Body of pancreas (tissue), 4 donors: ENCODE results near the gene CPEB2. TPM values are rescaled to one million over a fixed set of nuclear protein-coding genes. Genes with fewer than 3 reads are reported as not detected.

Experiments used
- ATAC-seq: fragments of 150-250 bp; one replicate; pipeline ENCODE4 v1.9.1; 2016
- DNase-seq, 4 donors: peaks; one replicate each; pipeline ENCODE4 v3.0.0-alpha.2; 2019
- H3K27ac ChIP-seq, 4 donors: fragments of 200-600 bp; sonication (generic); 1 replicate in 3 of 4; 2 replicates in 1 of 4; pipeline versions ENCODE4 v1.5.1 to v1.6.1; 2016 to 2019; ENCODE audit warnings: mild to moderate bottlenecking in 1 of 4, mixed read lengths in 1 of 4, moderate library complexity in 1 of 4
- H3K27me3 ChIP-seq, 2 donors: fragments of 200-600 bp; sonication (generic); one replicate each; pipeline ENCODE4 v1.6.0; 2016; ENCODE audit warnings: mild to moderate bottlenecking in 1 of 2
- H3K36me3 ChIP-seq, 2 donors: fragments of 200-600 bp; sonication (generic); replicated peaks in 1 of 2; 2 replicates each; pipeline ENCODE4 v1.5.1; 2016; ENCODE audit warnings: low read depth in 2 of 2; ENCODE audit not compliant: insufficient read depth in 1 of 2
- H3K4me1 ChIP-seq: fragments of 200-600 bp; sonication (generic); one replicate; pipeline ENCODE4 v1.6.0; 2016
- H3K4me3 ChIP-seq, 2 donors: fragments of 200-600 bp; sonication (generic); 1 replicate in 1 of 2; 2 replicates in 1 of 2; pipeline ENCODE4 v1.5.1; 2016 to 2019
- H3K9me3 ChIP-seq, 3 donors: fragments of 200-600 bp; sonication (generic); 1 replicate in 2 of 3; 2 replicates in 1 of 3; pipeline ENCODE4 v1.5.1; 2016
- CTCF ChIP-seq, 7 experiments: fragments of 450-650 bp in 4 of 7; fragments of 200-600 bp in 3 of 7; sonication (generic) in 3 of 7; IDR thresholded peaks; one replicate each; pipeline ENCODE4 v1.5.1; 2016 to 2019; ENCODE audit warnings: antibody characterized with exemption in 7 of 7
- POLR2A ChIP-seq, 3 donors: fragments of 450-650 bp; IDR thresholded peaks; one replicate each; pipeline ENCODE4 v1.6.1; 2016; ENCODE audit warnings: antibody characterized with exemption in 3 of 3, mild to moderate bottlenecking in 2 of 3
- WGBS, 2 donors: methylation state at CpG; one replicate each; pipeline ENCODE4 v1.1.5; 2017; 5-methylcytosine and 5-hydroxymethylcytosine counted together
- intact Hi-C: fragments of 100-400 bp; cut with DNase I; formaldehyde crosslinking; loops from one replicate; pipeline ENCODE4 v1.15.1; 2023
- total RNA-seq, 2 donors: library from RNA; depleted of rRNA; stranded (reverse); fragments of >200 nt; gene quantifications; one replicate each; pipeline ENCODE4 v1.1.0, GENCODE V29; 2016

CPEB2 gene
- total RNA-seq, 2 donors from 2014 or later, result 6.6 to 8.0 TPM

GRCh38 chr4:15027921-15028435 is 25.7 kb downstream of the CPEB2 start:
- H3K4me3 ChIP-seq, result no peak overlapping the region
- WGBS, 2 donors, result 89 to 94% methylated on average over 1 of the region's 1 CpG
- ATAC-seq (no peak), DNase-seq (no peak)
- no peaks in the 10 kb centered on the region for H3K27me3 ChIP-seq
- H3K4me1 ChIP-seq, result peaks cover 13% of the 10 kb centered on the region
- no peaks in the 10 kb centered on the region for H3K9me3 ChIP-seq
- intact Hi-C loops, result no loop called here
- TF ChIP-seq POLR2A (IDR thresholded peaks at IDR 0.05), result no peak
- TF ChIP-seq CTCF (IDR thresholded peaks at IDR 0.05), result no peak
- H3K36me3 ChIP-seq, result peaks cover 0 to 2% of the 10 kb centered on the region in 2 donors
- no peak overlapping the region for H3K27ac ChIP-seq

DNA sequence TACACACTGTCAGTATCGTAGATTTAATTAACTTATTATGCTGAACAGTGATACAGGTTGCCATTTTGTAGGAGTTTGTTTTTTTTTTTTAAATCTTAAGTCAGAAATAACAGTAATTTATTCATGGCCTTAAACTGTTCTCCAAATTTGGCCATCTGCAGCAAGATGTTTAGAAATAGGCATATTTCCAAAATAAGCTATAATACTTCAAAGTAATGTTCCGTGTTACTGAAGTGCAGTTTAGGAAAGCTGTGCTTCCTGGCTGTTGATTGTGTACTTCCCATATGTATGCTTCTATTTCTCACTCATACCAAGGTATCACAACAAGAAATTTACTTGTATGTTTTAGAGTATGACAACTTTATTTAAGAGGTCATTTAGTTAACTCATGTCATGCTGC is 28.9 kb downstream of the CPEB2 start:
- Histone ChIP-seq H3K27me3 (no peaks in the 10 kb centered on the region), H3K9me3 (no peaks in the 10 kb centered on the region), H3K36me3 (peaks cover 0 to 6% of the 10 kb centered on the region in 2 donors), H3K4me3 (no peak overlapping the region), H3K4me1 (peaks cover 33% of the 10 kb centered on the region), H3K27ac (no peak overlapping the region)
- ATAC-seq, result no peak
- TF ChIP-seq CTCF (IDR thresholded peaks at IDR 0.05) (no peak), POLR2A (IDR thresholded peaks at IDR 0.05) (no peak)
- intact Hi-C loops, result no loop called here
- DNase-seq, result no peak
- WGBS, 2 donors, result 74 to 76% methylated on average over 2 of the region's 2 CpGs

GRCh38 chr4:15031993-15032675 is 29.9 kb downstream of the CPEB2 start:
- intact Hi-C loops, result no loop called here

DNA sequence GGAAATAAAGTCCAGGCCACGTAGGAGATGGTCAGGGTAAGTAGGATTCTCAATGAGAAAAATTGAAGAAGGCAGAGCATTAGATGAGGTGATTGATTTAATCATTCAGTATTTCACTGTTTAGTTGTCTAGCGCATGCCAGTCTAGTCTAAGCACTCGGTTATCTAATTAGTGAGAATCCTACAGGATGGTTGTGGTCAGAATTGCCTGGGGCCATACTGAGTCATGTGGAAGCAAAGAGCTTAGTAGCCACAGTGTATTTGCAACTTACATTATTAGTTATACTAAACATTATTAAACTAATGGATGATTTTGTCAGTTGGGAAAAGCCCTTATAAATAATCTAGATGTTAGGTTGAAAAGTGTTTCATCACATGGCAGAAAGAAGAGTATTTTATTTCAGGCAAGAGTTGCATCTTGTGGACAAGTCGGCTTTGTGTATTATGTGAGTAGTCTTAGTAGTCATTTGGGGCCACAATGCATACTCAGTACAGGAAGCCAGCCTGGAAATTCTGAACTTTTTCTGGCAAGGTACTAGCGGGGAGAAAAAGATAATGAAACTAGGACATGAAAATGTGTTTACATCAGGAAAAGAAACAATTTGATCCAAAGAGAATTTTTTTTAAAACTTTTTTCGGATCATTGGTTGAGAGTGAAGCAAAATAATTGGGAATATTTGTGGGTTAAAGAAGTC is 31.9 kb downstream of the CPEB2 start:
- DNase-seq (no peak), ATAC-seq (peak; percentile 30)
- no peak for TF ChIP-seq CTCF (IDR thresholded peaks at IDR 0.05)
- TF ChIP-seq POLR2A (IDR thresholded peaks at IDR 0.05), result no peak
- no peaks in the 10 kb centered on the region for H3K27me3 ChIP-seq
- intact Hi-C loops, result no loop called here
- WGBS, 2 donors, result 82 to 86% methylated on average over 6 of the region's 6 CpGs
- H3K36me3 ChIP-seq, result peaks cover 0 to 6% of the 10 kb centered on the region in 2 donors
- H3K4me1 ChIP-seq, result peaks cover 33% of the 10 kb centered on the region
- H3K9me3 ChIP-seq, result no peaks in the 10 kb centered on the region
- H3K27ac ChIP-seq, result no peak overlapping the region
- H3K4me3 ChIP-seq, result no peak overlapping the region

More at GRCh38 chr4:15031993-15032675, 29.9 kb downstream of the CPEB2 start:
- ATAC-seq (no peak), DNase-seq (no peak)
- WGBS, 2 donors, result 77 to 81% methylated on average over 2 of the region's 2 CpGs
- peaks cover 33% of the 10 kb centered on the region for H3K4me1 ChIP-seq
- TF ChIP-seq CTCF (IDR thresholded peaks at IDR 0.05) (no peak), POLR2A (IDR thresholded peaks at IDR 0.05) (no peak)
- H3K9me3 ChIP-seq, result no peaks in the 10 kb centered on the region
- H3K27me3 ChIP-seq, result no peaks in the 10 kb centered on the region
- peaks cover 0 to 6% of the 10 kb centered on the region in 2 donors for H3K36me3 ChIP-seq
- H3K27ac ChIP-seq, result no peak overlapping the region
- no peak overlapping the region for H3K4me3 ChIP-seq
